HG02885 (cell line): ENCODE data around the gene PRDM1.

ENCODE experiments used
- ATAC-seq: cut with Tn5 transposase; IDR thresholded peaks from one replicate; pipeline ENCODE4 v1.9.1; 2021; ENCODE audit warnings: mild to moderate bottlenecking; ENCODE audit not compliant: unreplicated experiment, poor library complexity

Gene PRDM1

GRCh38 chr6:106069478-106069877, 16.7 kb upstream of the PRDM1 start:
- no peak for ATAC-seq

- ATAC-seq: no peak
Measured at GRCh38 chr6:106070636-106071035, 15.5 kb upstream of the PRDM1 start.

- no peak for ATAC-seq
Measured at GRCh38 chr6:106072501-106073090, 13.5 kb upstream of the PRDM1 start.

GRCh38 chr6:106074146-106074545, 12.0 kb upstream of the PRDM1 start:
- ATAC-seq: no peak

- ATAC-seq: no peak
Measured at GRCh38 chr6:106076139-106076538, 10.0 kb upstream of the PRDM1 start.

GRCh38 chr6:106077170-106077569, 9.0 kb upstream of the PRDM1 start:
- ATAC-seq: no peak

- ATAC-seq: no peak
Measured at GRCh38 chr6:106077881-106078280, 8.3 kb upstream of the PRDM1 start.

GRCh38 chr6:106079961-106080762, 6.0 kb upstream of the PRDM1 start:
- no peak for ATAC-seq

- no peak for ATAC-seq
Measured at GRCh38 chr6:106080763-106081095, 5.4 kb upstream of the PRDM1 start.

- no peak for ATAC-seq
Measured at GRCh38 chr6:106081715-106082114, 4.4 kb upstream of the PRDM1 start.

- no peak for ATAC-seq
Measured at GRCh38 chr6:106082735-106083398, 3.3 kb upstream of the PRDM1 start.

GRCh38 chr6:106083618-106084017, 2.5 kb upstream of the PRDM1 start:
- ATAC-seq: no peak

- ATAC-seq: peak; percentile 85
Measured at GRCh38 chr6:106084106-106084988, 1.8 kb upstream of the PRDM1 start.

- ATAC-seq: no peak
Measured at GRCh38 chr6:106084989-106085691, 996 bp upstream of the PRDM1 start.

- ATAC-seq: no peak
Measured at GRCh38 chr6:106085692-106085983, 498 bp upstream of the PRDM1 start.

GRCh38 chr6:106086814-106087175, 659 bp downstream of the PRDM1 start:
- ATAC-seq: no peak

GRCh38 chr6:106087548-106088325, 1.6 kb downstream of the PRDM1 start:
- no peak for ATAC-seq

- ATAC-seq: no peak
Measured at GRCh38 chr6:106090001-106090400, 3.9 kb downstream of the PRDM1 start.

- ATAC-seq: no peak
Measured at GRCh38 chr6:106092279-106092678, 6.1 kb downstream of the PRDM1 start.
